Activated T-helper 1 cell treated with anti-CD3 and anti-CD28 coated beads, Interleukin-12 subunit alpha, Interleukin-12 subunit beta, Interleukin-2, Interleukin-4 antibody, amounts not matched to agents 30 ng/mL and 10 ng/mL and 1 ng/mL, durations not matched to agents 14 hours and 24 hours and 36 hours (primary cell): ENCODE measurements around the gene KMT5C. TPM values are rescaled to one million over a fixed set of nuclear protein-coding genes. Genes with fewer than 3 reads are reported as not detected.

ENCODE experiments used
- DNase-seq: peaks from one replicate; pipeline ENCODE4 v3.0.0; 2021; ENCODE audit warnings: low spot score
- H3K27ac Mint-ChIP-seq: one replicate; pipeline ENCODE4 v1.8.0; 2021; ENCODE audit warnings: mild to moderate bottlenecking, mixed read lengths
- H3K27me3 Mint-ChIP-seq: one replicate; pipeline ENCODE4 v1.8.0; 2022; ENCODE audit warnings: mild to moderate bottlenecking, moderate library complexity, mixed read lengths; ENCODE audit not compliant: insufficient read depth
- H3K36me3 Mint-ChIP-seq: one replicate; pipeline ENCODE4 v1.8.0; 2021; ENCODE audit warnings: low read depth, mixed read lengths
- H3K4me1 Mint-ChIP-seq: one replicate; pipeline ENCODE4 v1.8.0; 2021; ENCODE audit warnings: low read depth, mixed read lengths
- H3K4me3 Mint-ChIP-seq: one replicate; pipeline ENCODE4 v1.8.0; 2021; ENCODE audit warnings: mild to moderate bottlenecking, moderate library complexity, mixed read lengths
- H3K9me3 Mint-ChIP-seq: one replicate; pipeline ENCODE4 v1.8.0; 2021; ENCODE audit warnings: mixed read lengths
- intact Hi-C: fragments of 100-400 bp; cut with micrococcal nuclease; formaldehyde crosslinking; loops from one replicate; pipeline ENCODE4 v1.15.1; 2024
- total RNA-seq: library from RNA; stranded (reverse); gene quantifications from 2 replicates; pipeline ENCODE4 v1.2.3, GENCODE V29; 2022

Gene KMT5C
- total RNA-seq, 1 donor from 2014 or later: 29.9 TPM

- Mint-ChIP-seq H3K27ac (no peak overlapping the region), H3K4me3 (no peak overlapping the region), H3K9me3 (no peaks in the 10 kb centered on the region), H3K36me3 (peaks cover 6% of the 10 kb centered on the region), H3K27me3 (no peaks in the 10 kb centered on the region), H3K4me1 (peaks cover 10% of the 10 kb centered on the region)
- intact Hi-C loops: loop anchor here (10.0 kb wide), 1 partner anchor 192 kb away; the partner anchor contains the start of gene PPP1R12C
- DNase-seq: no peak
These were observed 33.0 kb upstream of the KMT5C start for GRCh38 chr19:55306712-55307111.

GRCh38 chr19:55308281-55308680, 31.4 kb upstream of the KMT5C start:
- Mint-ChIP-seq H3K27me3 (no peaks in the 10 kb centered on the region), H3K27ac (no peak overlapping the region), H3K36me3 (peaks cover 6% of the 10 kb centered on the region), H3K9me3 (no peaks in the 10 kb centered on the region), H3K4me1 (peaks cover 5% of the 10 kb centered on the region), H3K4me3 (no peak overlapping the region)
- no peak for DNase-seq
- intact Hi-C loops: loop anchor here (10.0 kb wide), 1 partner anchor 193 kb away; the partner anchor contains the start of gene PPP1R12C

GRCh38 chr19:55309448-55309847, 30.2 kb upstream of the KMT5C start:
- Mint-ChIP-seq H3K36me3 (peaks cover 6% of the 10 kb centered on the region), H3K4me3 (no peak overlapping the region), H3K9me3 (no peaks in the 10 kb centered on the region), H3K27me3 (no peaks in the 10 kb centered on the region), H3K4me1 (peaks cover 5% of the 10 kb centered on the region), H3K27ac (no peak overlapping the region)
- intact Hi-C loops: loop anchor here (10.0 kb wide), 1 partner anchor 195 kb away; the partner anchor contains the start of gene PPP1R12C
- no peak for DNase-seq

- Mint-ChIP-seq H3K27me3 (no peaks in the 10 kb centered on the region), H3K9me3 (no peaks in the 10 kb centered on the region), H3K36me3 (peaks cover 3% of the 10 kb centered on the region), H3K4me3 (no peak overlapping the region), H3K27ac (no peak overlapping the region), H3K4me1 (peaks cover 1% of the 10 kb centered on the region)
- intact Hi-C loops: no loop called here
- no peak for DNase-seq
These were observed 29.2 kb upstream of the KMT5C start for GRCh38 chr19:55310498-55310897.

- Mint-ChIP-seq H3K4me3 (no peak overlapping the region), H3K4me1 (no peaks in the 10 kb centered on the region), H3K9me3 (no peaks in the 10 kb centered on the region), H3K27me3 (no peaks in the 10 kb centered on the region), H3K36me3 (peaks cover 3% of the 10 kb centered on the region), H3K27ac (no peak overlapping the region)
- DNase-seq: no peak
- intact Hi-C loops: no loop called here
These were observed 28.3 kb upstream of the KMT5C start for GRCh38 chr19:55311397-55311796.

GRCh38 chr19:55311797-55312196, 27.9 kb upstream of the KMT5C start:
- Mint-ChIP-seq H3K27me3 (no peaks in the 10 kb centered on the region), H3K36me3 (peaks cover 3% of the 10 kb centered on the region), H3K4me1 (no peaks in the 10 kb centered on the region), H3K27ac (no peak overlapping the region), H3K4me3 (no peak overlapping the region), H3K9me3 (no peaks in the 10 kb centered on the region)
- intact Hi-C loops: no loop called here
- no peak for DNase-seq

GRCh38 chr19:55312621-55313512, 26.8 kb upstream of the KMT5C start:
- Mint-ChIP-seq H3K4me1 (no peaks in the 10 kb centered on the region), H3K27ac (no peak overlapping the region), H3K4me3 (no peak overlapping the region), H3K27me3 (no peaks in the 10 kb centered on the region), H3K36me3 (peaks cover 3% of the 10 kb centered on the region), H3K9me3 (no peaks in the 10 kb centered on the region)
- intact Hi-C loops: no loop called here
- DNase-seq: no peak

- Mint-ChIP-seq H3K36me3 (peaks cover 3% of the 10 kb centered on the region), H3K27ac (no peak overlapping the region), H3K9me3 (no peaks in the 10 kb centered on the region), H3K4me3 (no peak overlapping the region), H3K27me3 (no peaks in the 10 kb centered on the region), H3K4me1 (no peaks in the 10 kb centered on the region)
- intact Hi-C loops: no loop called here
- DNase-seq: no peak
These were observed 25.3 kb upstream of the KMT5C start for GRCh38 chr19:55314396-55314795.

GRCh38 chr19:55315956-55316525, 23.6 kb upstream of the KMT5C start:
- H3K27ac Mint-ChIP-seq: no peak overlapping the region
- H3K4me1 Mint-ChIP-seq: no peaks in the 10 kb centered on the region
- DNase-seq: no peak
- H3K9me3 Mint-ChIP-seq: no peaks in the 10 kb centered on the region
- intact Hi-C loops: no loop called here
- no peaks in the 10 kb centered on the region for H3K27me3 Mint-ChIP-seq
- no peak overlapping the region for H3K4me3 Mint-ChIP-seq
- H3K36me3 Mint-ChIP-seq: no peaks in the 10 kb centered on the region

GRCh38 chr19:55316646-55317045, 23.0 kb upstream of the KMT5C start:
- no peak for DNase-seq
- Mint-ChIP-seq H3K4me3 (no peak overlapping the region), H3K27me3 (no peaks in the 10 kb centered on the region), H3K36me3 (no peaks in the 10 kb centered on the region), H3K4me1 (no peaks in the 10 kb centered on the region), H3K27ac (no peak overlapping the region), H3K9me3 (no peaks in the 10 kb centered on the region)
- intact Hi-C loops: no loop called here

- H3K4me3 Mint-ChIP-seq: no peak overlapping the region
- DNase-seq: no peak
- H3K36me3 Mint-ChIP-seq: no peaks in the 10 kb centered on the region
- peaks cover 2% of the 10 kb centered on the region for H3K27me3 Mint-ChIP-seq
- peaks cover 3% of the 10 kb centered on the region for H3K4me1 Mint-ChIP-seq
- H3K27ac Mint-ChIP-seq: no peak overlapping the region
- H3K9me3 Mint-ChIP-seq: no peaks in the 10 kb centered on the region
- intact Hi-C loops: no loop called here
These were observed 19.9 kb upstream of the KMT5C start for GRCh38 chr19:55319785-55320184.

- no peak overlapping the region for H3K27ac Mint-ChIP-seq
- peaks cover 6% of the 10 kb centered on the region for H3K4me1 Mint-ChIP-seq
- intact Hi-C loops: no loop called here
- H3K4me3 Mint-ChIP-seq: no peak overlapping the region
- H3K9me3 Mint-ChIP-seq: no peaks in the 10 kb centered on the region
- H3K36me3 Mint-ChIP-seq: no peaks in the 10 kb centered on the region
- peaks cover 3% of the 10 kb centered on the region for H3K27me3 Mint-ChIP-seq
- no peak for DNase-seq
These were observed 18.7 kb upstream of the KMT5C start for GRCh38 chr19:55320844-55321419.

GRCh38 chr19:55321466-55322137, 18.1 kb upstream of the KMT5C start:
- H3K27ac Mint-ChIP-seq: no peak overlapping the region
- no peak for DNase-seq

More at GRCh38 chr19:55321466-55322137, 18.1 kb upstream of the KMT5C start:
- intact Hi-C loops: no loop called here
- H3K27me3 Mint-ChIP-seq: peaks cover 3% of the 10 kb centered on the region
- no peaks in the 10 kb centered on the region for H3K36me3 Mint-ChIP-seq
- peaks cover 6% of the 10 kb centered on the region for H3K4me1 Mint-ChIP-seq
- H3K9me3 Mint-ChIP-seq: no peaks in the 10 kb centered on the region
- H3K4me3 Mint-ChIP-seq: no peak overlapping the region
